B cell (primary cell): ENCODE measurements around the gene CDH13. TPM values are rescaled to one million over a fixed set of nuclear protein-coding genes. Genes with fewer than 3 reads are reported as not detected.

ENCODE experiments used
- ATAC-seq: fragments of 200-7000 bp; cut with Tn5 transposase; one replicate; pipeline ENCODE4 v1.10.0; 2021; ENCODE audit warnings: low read depth, mild to moderate bottlenecking, moderate number of reproducible peaks, moderate library complexity
- CTCF ChIA-PET: fragments of 350-600 bp; sonication (Branson Sonifier 250); formaldehyde crosslinking; loops from one replicate; lab custom pipeline; 2021; ENCODE audit warnings: antibody characterized with exemption, inconsistent platforms; lab: Charles Lee
- POLR2A ChIA-PET: fragments of 350-600 bp; sonication (Branson Sonifier 250); formaldehyde crosslinking; loops from one replicate; lab custom pipeline; 2021; ENCODE audit warnings: antibody characterized with exemption; lab: Charles Lee
- DNase-seq: peaks from one replicate; pipeline ENCODE4 v3.0.0; 2013
- H2AFZ ChIP-seq: 2 replicates; pipeline ENCODE4 v1.6.1; 2012; ENCODE audit warnings: mild to moderate bottlenecking, low read depth, low read length; ENCODE audit not compliant: insufficient read depth, poor library complexity, severe bottlenecking
- H3K27ac ChIP-seq, 2 donors: 1 replicate in 1 of 2; 2 replicates in 1 of 2; pipeline ENCODE4 v1.5.1; 2012 to 2013; ENCODE audit warnings: low read length in 2 of 2, mild to moderate bottlenecking in 2 of 2, moderate library complexity in 1 of 2
- H3K27me3 ChIP-seq, 4 experiments: fragments of 200-600 bp in 1 of 4; sonication (generic) in 1 of 4; replicated peaks in 1 of 4; 1 replicate in 2 of 4; 2 replicates in 2 of 4; pipeline versions ENCODE4 v1.6.1 to v1.7.0; 2013 to 2016; ENCODE audit warnings: low read length in 3 of 4, mild to moderate bottlenecking in 2 of 4, mixed read lengths in 1 of 4, moderate library complexity in 1 of 4; ENCODE audit not compliant: insufficient read depth in 4 of 4, control insufficient read depth in 3 of 4; ENCODE audit errors: control extremely low read depth in 1 of 4
- H3K36me3 ChIP-seq, 2 experiments: replicated peaks in 1 of 2; 1 replicate in 1 of 2; 2 replicates in 1 of 2; pipeline versions ENCODE4 v1.6.1 to v1.7.1; 2013; ENCODE audit warnings: low read length in 1 of 2; ENCODE audit not compliant: insufficient read depth in 2 of 2, control insufficient read depth in 1 of 2; ENCODE audit errors: control extremely low read depth in 1 of 2, extremely low read depth in 1 of 2
- H3K4me1 ChIP-seq, 2 donors: fragments of 200-600 bp in 1 of 2; sonication (generic) in 1 of 2; 1 replicate in 1 of 2; 2 replicates in 1 of 2; pipeline versions ENCODE4 v1.5.1 to v1.6.1; 2013 to 2017; ENCODE audit warnings: low read length in 2 of 2; ENCODE audit not compliant: control insufficient read depth in 2 of 2, insufficient read depth in 2 of 2
- H3K4me2 ChIP-seq: replicated peaks from 2 replicates; pipeline ENCODE3; 2012; ENCODE audit warnings: mild to moderate bottlenecking, low read depth, low read length; ENCODE audit not compliant: poor library complexity, severe bottlenecking
- H3K4me3 ChIP-seq, 5 experiments: fragments of 200-600 bp in 1 of 5; sonication (generic) in 1 of 5; 1 replicate in 3 of 5; 2 replicates in 2 of 5; pipeline versions ENCODE4 v1.5.1 to v1.7.0; 2011 to 2016; ENCODE audit warnings: low read length in 4 of 5, mild to moderate bottlenecking in 4 of 5, low read depth in 2 of 5, control low read depth in 1 of 5, moderate library complexity in 1 of 5; ENCODE audit not compliant: insufficient read depth in 1 of 5; ENCODE audit errors: control extremely low read depth in 1 of 5, extremely low read depth in 1 of 5
- H3K79me2 ChIP-seq: fragments of 200-600 bp; sonication (generic); one replicate; pipeline ENCODE4 v1.6.0; 2016; ENCODE audit warnings: low read length; ENCODE audit not compliant: control insufficient read depth, insufficient read depth
- H3K9ac ChIP-seq: fragments of 200-600 bp; sonication (generic); 2 replicates; pipeline ENCODE4 v1.6.1; 2017; ENCODE audit warnings: mild to moderate bottlenecking, low read length, moderate library complexity
- H3K9me3 ChIP-seq, 3 donors: one replicate each; pipeline versions ENCODE4 v1.6.1 to v1.7.1; 2013; ENCODE audit warnings: low read length in 2 of 3; ENCODE audit not compliant: control insufficient read depth in 2 of 3, insufficient read depth in 1 of 3; ENCODE audit errors: control extremely low read depth in 1 of 3
- H4K20me1 ChIP-seq: 2 replicates; pipeline ENCODE4 v1.6.0; 2012; ENCODE audit warnings: mild to moderate bottlenecking, low read length; ENCODE audit not compliant: insufficient read depth, control insufficient read depth, poor library complexity, severe bottlenecking
- H3K27ac Mint-ChIP-seq: one replicate; pipeline ENCODE4 v1.8.0; 2021; ENCODE audit warnings: mixed read lengths
- H3K27me3 Mint-ChIP-seq: one replicate; pipeline ENCODE4 v1.8.0; 2021; ENCODE audit warnings: mixed read lengths
- H3K4me1 Mint-ChIP-seq: one replicate; pipeline ENCODE4 v1.8.0; 2021; ENCODE audit warnings: mixed read lengths
- H3K4me3 Mint-ChIP-seq: one replicate; pipeline ENCODE4 v1.8.0; 2021; ENCODE audit warnings: mixed read lengths
- H3K9me3 Mint-ChIP-seq: one replicate; pipeline ENCODE4 v1.8.0; 2022; ENCODE audit warnings: mixed read lengths; ENCODE audit not compliant: insufficient read depth
- CTCF ChIP-seq: fragments of 200-600 bp; IDR thresholded peaks from one replicate; pipeline ENCODE4 v1.8.0; 2022; ENCODE audit warnings: antibody characterized with exemption, mild to moderate bottlenecking
- EZH2 ChIP-seq: IDR thresholded peaks from 2 replicates; pipeline ENCODE4 v1.6.1; 2012; ENCODE audit warnings: borderline replicate concordance, low read depth, mild to moderate bottlenecking, moderate library complexity, low read length; ENCODE audit not compliant: insufficient read depth, poor library complexity, severe bottlenecking
- WGBS: methylation state at CpG from one replicate; pipeline ENCODE4 v1.1.5; 2013; ENCODE audit warnings: missing lambda C conversion rate; ENCODE audit not compliant: insufficient coverage; 5-methylcytosine and 5-hydroxymethylcytosine counted together
- intact Hi-C: fragments of 100-400 bp; cut with micrococcal nuclease; formaldehyde crosslinking; loops from one replicate; pipeline ENCODE4 v1.10.0; 2022
- polyA plus RNA-seq: library from polyadenylated mRNA; depleted of rRNA; stranded (reverse); fragments of >200 nt; gene quantifications from 2 replicates; pipeline ENCODE4 v1.2.3, GENCODE V29; 2012
- total RNA-seq, 2 donors: library from RNA; stranded (reverse); fragments of 120-200 nt in 1 of 2; gene quantifications; 1 replicate in 1 of 2; 2 replicates in 1 of 2; pipeline versions ENCODE4 v1.2.3 to v1.2.4, GENCODE V29; 2013 to 2022

CDH13 gene
- total and polyA plus RNA-seq, 2 donors (not counting 1 experiment from before 2014, with no cell fraction given) = not detected

- no peak overlapping the region for H3K4me3 Mint-ChIP-seq
These were observed 771.0 kb downstream of the CDH13 start for GRCh38 chr16:83397601-83398291.

More at GRCh38 chr16:83397601-83398291, 771.0 kb downstream of the CDH13 start:
- CTCF ChIA-PET = no interaction called here
- WGBS = 100% methylated on average over 1 of the region's 4 CpGs
- POLR2A ChIA-PET = no interaction called here
- Mint-ChIP-seq H3K27ac (no peak overlapping the region), H3K9me3 (peaks cover 14% of the 10 kb centered on the region), H3K27me3 (no peaks in the 10 kb centered on the region), H3K4me1 (no peaks in the 10 kb centered on the region)
- Histone ChIP-seq H3K4me1 (no peaks in the 10 kb centered on the region), H3K79me2 (no peaks in the 10 kb centered on the region), H3K4me3 (no peak overlapping the region), H3K27ac (no peak overlapping the region), H3K4me2 (no peak overlapping the region), H3K36me3 (no peaks in the 10 kb centered on the region), H3K27me3 (no peaks in the 10 kb centered on the region), H3K9me3 (peaks cover 0 to 4% (median 0%) of the 10 kb centered on the region in 3 donors), H2AFZ (no peak overlapping the region), H4K20me1 (no peaks in the 10 kb centered on the region), H3K9ac (no peak overlapping the region)
- DNase-seq = no peak
- TF ChIP-seq CTCF (no peak), EZH2 (no peak)
- intact Hi-C loops = no loop called here
- no peak for ATAC-seq
